Ovary (tissue), 3 donors: Measurements from ENCODE around the gene SOCS6.

Experiments used
- EP300 ChIP-seq: sonication (generic); formaldehyde crosslinking; IDR thresholded peaks from one replicate; pipeline ENCODE4 v1.6.1; 2017; ENCODE audit warnings: antibody characterized with exemption
- POLR2A ChIP-seq: fragments of 450-650 bp; IDR thresholded peaks from one replicate; pipeline ENCODE4 v1.6.1; 2017; ENCODE audit warnings: antibody characterized with exemption, mild to moderate bottlenecking, moderate library complexity
- TF ChIP-seq, protein P1 (sequence below), 3 donors: fragments of 450-650 bp in 2 of 3; fragments of 200-600 bp in 1 of 3; IDR thresholded peaks; one replicate each; pipeline versions ENCODE4 v1.5.1 to v1.8.0; 2016 to 2022; ENCODE audit warnings: antibody characterized with exemption in 3 of 3, mild to moderate bottlenecking in 1 of 3
- donor health status: DM: no; HTN: no; CAD: no.

DNA sequence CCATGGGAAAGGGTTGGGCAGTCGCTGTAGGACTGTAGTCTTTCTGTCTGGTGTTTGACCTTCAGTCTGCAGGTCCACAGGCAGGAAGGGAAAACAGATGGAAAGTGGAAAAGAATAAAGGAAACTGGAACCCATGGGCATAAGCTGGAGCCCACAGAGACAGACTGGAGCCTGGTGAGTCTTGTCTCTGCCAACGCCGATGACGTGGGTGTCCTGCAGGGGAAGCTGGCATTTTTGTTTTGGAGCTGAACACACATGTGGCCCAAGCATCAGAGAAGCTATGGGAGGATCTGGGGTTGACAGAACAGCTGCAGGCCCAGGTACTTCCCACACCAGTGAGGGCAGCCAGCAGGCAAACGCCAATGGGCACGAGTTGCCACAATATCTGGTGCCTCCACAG is 28.2 kb upstream of the SOCS6 start:
- TF ChIP-seq, protein P1, sequence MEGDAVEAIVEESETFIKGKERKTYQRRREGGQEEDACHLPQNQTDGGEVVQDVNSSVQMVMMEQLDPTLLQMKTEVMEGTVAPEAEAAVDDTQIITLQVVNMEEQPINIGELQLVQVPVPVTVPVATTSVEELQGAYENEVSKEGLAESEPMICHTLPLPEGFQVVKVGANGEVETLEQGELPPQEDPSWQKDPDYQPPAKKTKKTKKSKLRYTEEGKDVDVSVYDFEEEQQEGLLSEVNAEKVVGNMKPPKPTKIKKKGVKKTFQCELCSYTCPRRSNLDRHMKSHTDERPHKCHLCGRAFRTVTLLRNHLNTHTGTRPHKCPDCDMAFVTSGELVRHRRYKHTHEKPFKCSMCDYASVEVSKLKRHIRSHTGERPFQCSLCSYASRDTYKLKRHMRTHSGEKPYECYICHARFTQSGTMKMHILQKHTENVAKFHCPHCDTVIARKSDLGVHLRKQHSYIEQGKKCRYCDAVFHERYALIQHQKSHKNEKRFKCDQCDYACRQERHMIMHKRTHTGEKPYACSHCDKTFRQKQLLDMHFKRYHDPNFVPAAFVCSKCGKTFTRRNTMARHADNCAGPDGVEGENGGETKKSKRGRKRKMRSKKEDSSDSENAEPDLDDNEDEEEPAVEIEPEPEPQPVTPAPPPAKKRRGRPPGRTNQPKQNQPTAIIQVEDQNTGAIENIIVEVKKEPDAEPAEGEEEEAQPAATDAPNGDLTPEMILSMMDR (IDR thresholded peaks at IDR 0.05): no peak
- no peak for TF ChIP-seq EP300
- TF ChIP-seq POLR2A: no peak
